Activated B cell treated with CpG ODN at 0.5 μM for 24 hours (primary cell): ENCODE measurements around the gene INAVA. TPM values are rescaled to one million over a fixed set of nuclear protein-coding genes. Genes with fewer than 3 reads are reported as not detected.

ENCODE experiments used
- ATAC-seq: fragments of 200-7000 bp; cut with Tn5 transposase; one replicate; pipeline ENCODE4 v1.10.0; 2021; ENCODE audit warnings: low read depth, mild to moderate bottlenecking, moderate library complexity
- CTCF ChIA-PET: fragments of 350-600 bp; sonication (Branson Sonifier 250); formaldehyde crosslinking; loops from one replicate; lab custom pipeline; 2021; ENCODE audit warnings: antibody characterized with exemption; lab: Charles Lee
- POLR2A ChIA-PET: fragments of 350-600 bp; sonication (Branson Sonifier 250); formaldehyde crosslinking; loops from one replicate; lab custom pipeline; 2021; ENCODE audit warnings: antibody characterized with exemption; lab: Charles Lee
- DNase-seq: peaks from one replicate; pipeline ENCODE4 v3.0.0; 2022
- H3K27ac Mint-ChIP-seq: one replicate; pipeline ENCODE4 v1.8.0; 2020; ENCODE audit warnings: mixed read lengths
- H3K27me3 Mint-ChIP-seq: one replicate; pipeline ENCODE4 v1.8.0; 2021; ENCODE audit warnings: mixed read lengths
- H3K36me3 Mint-ChIP-seq: one replicate; pipeline ENCODE4 v1.8.0; 2021; ENCODE audit warnings: low read depth, mixed read lengths
- H3K4me1 Mint-ChIP-seq: one replicate; pipeline ENCODE4 v1.8.0; 2021; ENCODE audit warnings: mixed read lengths
- H3K4me3 Mint-ChIP-seq: one replicate; pipeline ENCODE4 v1.8.0; 2020; ENCODE audit warnings: mild to moderate bottlenecking, mixed read lengths
- H3K9me3 Mint-ChIP-seq: one replicate; pipeline ENCODE4 v1.8.0; 2020; ENCODE audit warnings: mixed read lengths
- CTCF ChIP-seq: fragments of 200-600 bp; IDR thresholded peaks from one replicate; pipeline ENCODE4 v1.8.0; 2022; ENCODE audit warnings: antibody characterized with exemption, mild to moderate bottlenecking
- intact Hi-C: fragments of 100-400 bp; cut with micrococcal nuclease; formaldehyde crosslinking; loops from one replicate; pipeline ENCODE4 v1.15.1; 2024
- total RNA-seq: library from RNA; stranded (reverse); gene quantifications from 2 replicates; pipeline ENCODE4 v1.2.3, GENCODE V29; 2022

The INAVA gene
- total RNA-seq, 1 donor from 2014 or later: 0.44 TPM

GRCh38 chr1:200888349-200888838, 6.3 kb upstream of the INAVA start:
- ChIA-PET CTCF (interaction anchor here (0.6 to 1.0 kb wide), 2 partner anchors 14 to 84 kb away, joined by 3 to 4 read pairs; no protein-coding TSS in a partner anchor), POLR2A (interaction anchor here (0.5 to 1.9 kb wide), 7 partner anchors 10 to 266 kb away, joined by 3 to 17 read pairs (median 5); partner anchors contain the start of genes GPR25 and TMEM9)
- H3K27me3 Mint-ChIP-seq: peaks cover 5% of the 10 kb centered on the region
- peak overlapping the region; percentile 70 for H3K27ac Mint-ChIP-seq
- DNase-seq: peak; percentile 39
- H3K36me3 Mint-ChIP-seq: no peaks in the 10 kb centered on the region
- no peak for TF ChIP-seq CTCF
- H3K9me3 Mint-ChIP-seq: no peaks in the 10 kb centered on the region
- intact Hi-C loops: loop anchor here (2.0 kb wide), 2 partner anchors 18 to 132 kb away; no protein-coding TSS in a partner anchor
- peaks cover 58% of the 10 kb centered on the region for H3K4me1 Mint-ChIP-seq
- ATAC-seq: peak; percentile 93
- H3K4me3 Mint-ChIP-seq: peak overlapping the region; percentile 21

- H3K4me1 Mint-ChIP-seq: peaks cover 58% of the 10 kb centered on the region
- CTCF ChIA-PET: no interaction called here
- H3K27me3 Mint-ChIP-seq: peaks cover 13% of the 10 kb centered on the region
- intact Hi-C loops: loop anchor here (2.0 kb wide), 2 partner anchors 19 to 131 kb away; no protein-coding TSS in a partner anchor
- H3K9me3 Mint-ChIP-seq: no peaks in the 10 kb centered on the region
- H3K27ac Mint-ChIP-seq: no peak overlapping the region
- no peaks in the 10 kb centered on the region for H3K36me3 Mint-ChIP-seq
- no peak for TF ChIP-seq CTCF
- ATAC-seq (no peak), DNase-seq (no peak)
- H3K4me3 Mint-ChIP-seq: no peak overlapping the region
- POLR2A ChIA-PET: interaction anchor here (1.3 kb wide), 1 partner anchor 16 kb away, joined by 3 read pairs; no protein-coding TSS in a partner anchor
These were observed 5.1 kb upstream of the INAVA start for GRCh38 chr1:200889571-200889970.

GRCh38 chr1:200890027-200890426, 4.7 kb upstream of the INAVA start:
- ChIA-PET CTCF (interaction anchor here (1.8 kb wide), 1 partner anchor 12 kb away, joined by 4 read pairs; no protein-coding TSS in a partner anchor), POLR2A (interaction anchor here (1.3 kb wide), 1 partner anchor 16 kb away, joined by 3 read pairs; no protein-coding TSS in a partner anchor)
- intact Hi-C loops: no loop called here
- Mint-ChIP-seq H3K9me3 (no peaks in the 10 kb centered on the region), H3K4me3 (no peak overlapping the region), H3K36me3 (no peaks in the 10 kb centered on the region), H3K27ac (no peak overlapping the region), H3K27me3 (peaks cover 13% of the 10 kb centered on the region), H3K4me1 (peaks cover 58% of the 10 kb centered on the region)
- no peak for TF ChIP-seq CTCF
- ATAC-seq (no peak), DNase-seq (no peak)

- ATAC-seq (no peak), DNase-seq (no peak)
- Mint-ChIP-seq H3K36me3 (no peaks in the 10 kb centered on the region), H3K27ac (no peak overlapping the region), H3K4me1 (peaks cover 57% of the 10 kb centered on the region), H3K4me3 (peak overlapping the region; percentile 75), H3K9me3 (no peaks in the 10 kb centered on the region), H3K27me3 (peaks cover 13% of the 10 kb centered on the region)
- POLR2A ChIA-PET: no interaction called here
- CTCF ChIA-PET: interaction anchor here (1.3 to 1.8 kb wide), 2 partner anchors 13 to 221 kb away, joined by 4 read pairs; partner anchors contain the start of gene DDX59
- intact Hi-C loops: no loop called here
- no peak for TF ChIP-seq CTCF
These were observed 3.6 kb upstream of the INAVA start for GRCh38 chr1:200890818-200891773.
